ENCODE measurements around the gene NPAS2.

The NPAS2 gene

GRCh38 chr2:100821255-100821910 lies 1.4 kb downstream of the NPAS2 start:
- DNase-seq (ENCODE audit: low read depth in 2 of 2), result no peak

GRCh38 chr2:100821911-100822265 lies 1.9 kb downstream of the NPAS2 start:
- DNase-seq (ENCODE audit: low read depth in 2 of 2), result no peak

- no peak for DNase-seq (ENCODE audit: low read depth in 2 of 2)
Observed at GRCh38 chr2:100822587-100823248, 2.8 kb downstream of the NPAS2 start.

- DNase-seq (ENCODE audit: low read depth in 2 of 2), result no peak
Observed at GRCh38 chr2:100823665-100824438, 3.9 kb downstream of the NPAS2 start.

DNA sequence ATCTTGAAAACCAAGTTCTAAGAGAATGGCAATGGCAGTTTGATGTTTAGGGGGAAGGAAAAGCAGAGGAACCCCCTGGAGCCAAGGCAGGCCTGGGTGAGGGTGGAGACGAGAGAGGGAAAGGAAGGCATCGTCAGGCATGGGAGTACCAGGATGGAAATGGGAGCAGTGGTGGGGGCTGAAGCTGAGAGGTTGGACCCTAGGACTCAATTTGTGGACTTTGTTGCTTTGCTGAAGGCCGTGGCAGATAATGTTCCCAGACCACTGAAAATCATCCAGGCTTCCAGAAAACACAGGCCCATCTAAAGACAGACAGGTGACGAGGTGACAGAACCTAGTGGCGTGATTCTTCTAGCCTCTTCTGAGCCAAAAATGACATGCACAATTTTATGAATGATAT lies 4.9 kb downstream of the NPAS2 start:
- DNase-seq (ENCODE audit: low read depth in 2 of 2), result no peak

GRCh38 chr2:100826494-100826893 lies 6.6 kb downstream of the NPAS2 start:
- no peak for DNase-seq (ENCODE audit: low read depth in 2 of 2)

DNA sequence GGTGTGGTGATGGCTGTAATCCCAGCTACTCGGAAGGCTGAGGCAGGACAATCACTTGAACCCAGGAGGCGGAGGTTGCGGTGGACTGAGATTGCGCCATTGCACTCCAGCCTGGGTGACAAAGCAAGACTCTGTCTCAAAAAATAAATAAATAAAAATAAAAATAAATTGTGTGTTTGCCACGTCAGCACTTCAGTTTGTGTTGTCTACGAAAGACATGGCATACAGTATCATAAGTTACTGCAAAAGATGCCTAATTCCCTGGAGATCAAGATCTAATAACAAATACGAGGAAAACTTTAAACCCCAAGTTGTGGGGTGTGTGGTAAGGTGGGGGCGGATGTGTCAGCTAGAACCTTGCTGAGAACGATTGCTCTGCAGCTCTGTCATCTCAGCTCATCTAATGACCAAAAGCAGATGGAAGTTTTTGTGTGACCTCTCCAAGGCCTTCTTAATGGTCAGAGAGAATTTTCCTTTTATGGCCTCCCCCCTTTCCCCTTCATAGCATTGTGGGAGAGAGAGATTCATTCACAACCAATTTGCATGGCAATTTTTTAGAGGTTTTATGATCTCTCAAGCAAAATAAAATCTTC lies 11.3 kb downstream of the NPAS2 start:
- DNase-seq (ENCODE audit: low read depth in 2 of 2), result no peak

DNA sequence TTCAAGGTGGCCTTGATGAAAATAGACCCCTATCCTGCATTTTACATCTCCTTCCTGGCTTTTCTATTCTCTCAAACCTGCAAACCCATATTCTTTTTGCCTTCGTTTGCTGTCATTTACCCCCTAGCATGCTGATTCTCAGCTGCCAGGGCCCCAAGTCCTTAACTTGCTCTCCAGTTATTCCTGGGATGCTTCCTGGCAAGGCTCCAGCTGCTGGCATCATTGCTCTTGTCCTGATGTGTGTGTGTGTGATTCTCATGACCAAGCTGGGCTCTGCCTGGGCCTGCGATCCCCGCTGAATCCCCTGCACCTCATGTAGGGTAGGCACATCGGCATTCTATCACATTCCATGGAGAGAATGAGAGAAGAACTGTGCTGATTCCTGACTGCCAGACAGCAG lies 11.9 kb downstream of the NPAS2 start:
- no peak for DNase-seq (ENCODE audit: low read depth in 2 of 2)

DNA sequence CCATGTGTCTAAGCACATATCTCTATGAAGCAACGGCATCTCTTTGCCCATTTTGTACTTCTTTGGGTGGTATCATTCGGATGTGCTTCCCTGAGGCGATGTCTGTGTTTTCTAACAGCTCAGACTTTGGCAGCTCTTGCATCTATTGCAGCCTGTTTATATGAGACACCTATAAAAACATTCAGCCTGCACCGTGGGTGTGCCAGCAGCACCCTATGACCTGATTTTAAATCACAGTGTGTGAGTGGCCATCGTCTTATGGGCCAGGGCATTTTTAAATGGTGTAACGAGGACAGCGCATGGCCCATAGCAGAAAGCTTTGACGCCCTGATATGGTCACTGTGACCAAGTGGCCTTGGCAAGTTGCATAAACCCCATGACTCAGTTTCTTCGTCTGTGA lies 12.9 kb downstream of the NPAS2 start:
- no peak for DNase-seq (ENCODE audit: low read depth in 2 of 2)

DNA sequence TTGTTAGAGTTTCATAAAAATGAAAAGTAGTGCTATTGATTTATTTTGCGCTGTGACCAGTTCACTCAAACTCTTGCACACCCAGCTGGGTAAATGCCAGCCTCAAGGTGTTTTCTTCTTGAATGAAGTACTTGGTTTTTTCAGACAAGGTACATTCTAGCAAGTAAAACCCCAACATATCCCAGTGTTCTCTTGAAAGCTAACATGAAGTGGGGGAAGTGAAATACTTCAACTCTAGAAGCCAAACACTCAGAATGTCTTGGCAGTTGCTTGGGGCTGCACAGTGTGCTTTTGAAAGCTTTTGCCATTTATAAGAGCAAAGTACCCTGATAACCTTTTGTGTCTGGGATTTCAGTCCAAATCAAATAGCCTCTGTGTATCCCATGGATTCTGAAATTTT lies 13.4 kb downstream of the NPAS2 start:
- no peak for DNase-seq (ENCODE audit: low read depth in 2 of 2)

DNA sequence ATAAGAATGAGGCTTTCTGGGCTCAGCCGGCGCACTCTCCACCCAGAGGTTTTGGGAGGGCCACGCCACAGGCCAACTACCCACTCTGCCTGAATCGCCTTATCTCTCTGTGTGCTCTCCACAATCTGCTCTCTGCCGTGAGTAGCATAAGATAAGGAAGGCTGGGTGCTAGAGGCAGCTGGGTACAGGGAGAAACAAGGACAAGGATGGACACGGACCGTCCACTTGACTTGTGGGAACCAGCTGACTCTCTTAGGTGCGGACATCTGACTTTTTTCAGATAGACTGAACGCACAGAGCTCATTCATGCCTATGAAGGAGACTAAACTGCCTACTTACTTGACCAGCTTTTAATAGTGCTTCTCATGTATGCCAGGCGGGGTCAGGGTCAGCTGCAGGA lies 14.3 kb downstream of the NPAS2 start:
- DNase-seq (ENCODE audit: low read depth in 2 of 2), result no peak

DNA sequence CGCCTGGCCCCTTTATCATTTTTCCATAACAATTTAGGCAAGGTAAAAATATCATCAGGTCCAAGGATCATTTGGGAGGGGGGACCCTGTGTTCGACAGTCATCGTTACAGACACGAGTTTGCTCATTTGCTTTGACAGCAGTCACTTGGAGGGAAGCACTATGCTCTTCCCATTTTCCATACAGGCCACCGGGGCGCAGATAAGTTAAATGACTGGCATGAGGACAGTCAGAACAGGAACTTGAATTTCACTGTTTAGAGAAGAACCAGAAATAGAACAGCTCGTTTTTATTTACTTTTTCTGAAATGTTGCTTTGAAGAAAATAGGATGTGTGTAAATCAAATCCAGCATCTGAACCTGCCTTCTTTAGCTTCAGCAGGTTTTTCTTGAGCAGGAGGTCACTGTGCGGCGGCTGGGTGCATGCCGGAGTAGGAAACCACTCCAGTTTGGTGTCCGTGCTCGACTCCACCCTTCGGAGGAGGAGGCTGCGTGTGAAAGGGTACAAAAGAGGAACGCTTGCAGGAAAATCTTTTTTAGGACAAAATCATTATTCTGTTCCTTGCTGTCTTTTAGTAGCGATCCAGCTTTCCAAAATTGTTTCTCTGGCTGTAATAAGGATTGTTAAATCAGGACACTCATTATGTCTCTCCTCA lies 15.2 kb downstream of the NPAS2 start:
- DNase-seq (ENCODE audit: low read depth in 2 of 2), result no peak

DNA sequence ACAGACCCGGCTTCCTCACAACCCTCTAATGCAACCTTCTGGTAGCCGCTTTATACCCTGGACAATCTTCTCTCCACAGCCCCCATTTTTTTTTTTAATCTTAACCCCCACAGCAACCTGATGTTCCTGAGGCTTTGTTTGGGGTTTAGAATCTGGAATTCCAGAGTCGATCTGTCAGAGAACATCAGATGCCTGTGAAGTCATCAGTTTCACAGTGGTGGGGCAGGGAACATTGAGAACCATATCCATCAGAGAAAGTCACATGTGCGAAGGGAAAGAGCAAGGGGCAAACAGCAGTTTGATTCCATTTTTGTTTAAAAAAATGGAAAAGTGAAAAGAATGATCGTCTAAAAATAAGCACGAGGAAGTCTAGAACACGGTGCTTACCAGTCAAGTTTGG lies 20.6 kb downstream of the NPAS2 start:
- DNase-seq (ENCODE audit: low read depth in 2 of 2), result no peak

DNA sequence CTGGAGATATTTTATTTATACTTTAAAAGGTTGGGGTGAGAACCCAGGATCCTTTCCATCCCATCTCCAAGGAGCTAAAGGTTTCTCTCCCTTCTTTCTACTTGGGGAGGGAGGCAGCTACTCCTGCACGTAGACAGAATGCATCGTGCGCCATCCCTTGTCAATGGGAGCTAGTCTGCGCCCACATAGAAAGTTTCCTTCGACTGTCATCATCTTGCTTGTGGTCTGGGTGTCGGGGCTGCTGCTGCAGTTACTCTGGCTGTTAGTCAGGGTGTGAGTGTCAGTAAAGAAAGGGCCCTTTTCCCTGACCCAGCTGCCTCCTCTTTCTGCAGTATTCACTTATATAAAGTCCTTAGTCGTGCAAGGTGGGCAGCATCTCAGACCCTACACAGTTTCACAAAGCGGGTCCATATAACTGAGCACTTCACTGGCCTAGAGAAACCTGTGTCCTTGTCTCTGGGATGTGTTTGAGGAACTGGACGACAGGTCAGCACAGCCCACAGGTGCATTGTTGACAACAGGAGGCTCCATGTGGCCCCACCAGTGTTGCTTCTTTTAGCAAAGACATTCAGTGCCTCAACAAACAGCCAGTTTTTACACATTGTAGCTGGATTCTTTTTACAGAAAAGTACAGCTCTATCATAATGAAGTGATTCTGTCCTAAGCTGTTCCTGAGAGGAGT lies 22.4 kb downstream of the NPAS2 start:
- no peak for DNase-seq (ENCODE audit: low read depth in 2 of 2)

GRCh38 chr2:100844514-100844913 lies 24.6 kb downstream of the NPAS2 start:
- DNase-seq (ENCODE audit: low read depth in 2 of 2), result no peak

DNA sequence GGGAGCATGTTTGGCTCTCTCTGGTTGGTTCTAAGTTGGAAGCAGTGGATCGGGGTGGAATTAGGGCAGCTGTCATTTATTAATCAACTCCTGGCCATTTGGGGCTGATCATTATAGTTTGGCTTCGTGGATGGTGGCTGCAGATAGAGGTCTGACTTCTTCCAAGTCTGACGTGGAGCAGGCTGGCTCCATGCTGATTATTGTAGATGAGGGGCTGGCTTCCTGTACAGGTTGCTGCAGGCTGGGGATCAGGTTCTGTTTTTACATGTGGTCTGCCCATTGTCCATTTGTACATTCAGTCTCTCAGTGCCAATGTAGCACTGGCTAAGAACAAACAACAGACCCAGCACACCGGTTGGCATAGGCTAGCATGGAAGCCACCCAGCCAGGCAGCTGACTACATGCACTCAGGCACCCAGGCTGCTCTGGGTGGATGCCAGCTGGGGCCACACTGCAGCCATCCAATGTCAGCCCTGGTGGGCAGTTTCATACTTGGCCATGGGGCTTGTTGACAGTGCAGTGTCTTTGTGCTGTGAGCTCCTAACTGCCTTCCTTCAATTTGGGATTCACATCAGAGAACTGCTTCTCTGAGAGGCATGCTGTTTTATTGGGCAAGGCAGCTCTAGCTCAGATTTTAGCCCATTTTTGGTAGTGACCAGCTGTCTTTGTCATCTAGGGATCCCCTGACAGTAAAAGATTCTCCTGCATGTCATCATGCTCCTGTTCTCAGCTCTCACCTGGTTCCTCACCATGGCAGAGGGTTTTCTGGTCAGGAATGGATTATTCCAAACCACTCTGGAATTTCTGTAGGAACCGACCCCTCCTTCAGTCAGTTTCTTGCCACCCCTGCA lies 25.4 kb downstream of the NPAS2 start:
- no peak for DNase-seq (ENCODE audit: low read depth in 2 of 2)

- no peak for DNase-seq (ENCODE audit: low read depth in 2 of 2)
Observed at GRCh38 chr2:100846716-100847115, 26.8 kb downstream of the NPAS2 start.

GRCh38 chr2:100852447-100852846 lies 32.5 kb downstream of the NPAS2 start:
- DNase-seq (ENCODE audit: low read depth in 2 of 2), result no peak

DNA sequence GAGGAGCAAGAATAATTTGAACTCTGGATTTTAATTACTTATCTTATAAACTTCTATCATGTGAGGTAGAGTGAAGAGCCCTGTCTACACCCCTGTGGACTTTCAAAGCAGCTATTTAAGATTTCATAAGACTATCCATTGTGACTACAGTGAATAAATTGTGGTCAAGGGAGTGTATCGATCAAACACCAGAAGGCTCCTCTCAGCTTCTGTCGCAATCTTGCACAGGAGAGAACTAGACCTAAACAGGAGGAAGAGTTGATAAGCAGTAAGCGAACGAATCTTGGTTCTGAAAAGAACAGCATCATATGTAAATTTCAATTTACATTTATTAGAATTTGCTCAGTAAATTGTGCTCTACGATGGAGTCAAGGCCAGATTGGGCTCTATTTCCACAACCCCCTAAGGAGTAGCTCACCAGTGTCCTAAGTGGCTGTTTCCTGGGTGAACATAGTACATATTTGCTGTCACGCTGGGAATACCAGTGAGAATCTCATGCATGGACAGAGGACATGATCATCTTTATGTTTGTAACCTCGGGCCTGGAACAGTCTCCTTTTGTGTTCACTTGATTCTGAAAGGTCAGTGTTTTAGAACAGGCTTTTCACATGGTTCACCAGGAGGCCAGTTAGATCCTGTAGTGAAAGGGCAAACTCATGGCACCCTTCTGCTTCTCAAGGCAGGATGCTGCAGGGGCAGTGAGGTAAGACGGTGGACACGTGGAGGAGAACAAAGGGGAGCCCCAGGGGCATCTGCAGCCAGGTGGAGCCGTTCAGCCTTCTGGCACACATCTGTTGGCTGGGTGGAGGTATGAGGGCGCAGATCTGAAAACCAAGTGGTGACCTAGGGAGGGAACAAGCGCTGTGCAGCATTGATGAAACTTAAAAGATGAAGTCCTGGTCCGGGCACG lies 33.3 kb downstream of the NPAS2 start:
- DNase-seq (ENCODE audit: low read depth in 2 of 2), result no peak
